HepG2 (cell line): ENCODE results near the gene SIK3. TPM values are rescaled to one million over a fixed set of nuclear protein-coding genes. Genes with fewer than 3 reads are reported as not detected.

Source experiments
- CENPX ChIP-seq: sonication (generic); formaldehyde crosslinking; IDR thresholded peaks from 2 replicates; pipeline ENCODE4 v1.9.0; 2021; ENCODE audit warnings: mild to moderate bottlenecking, missing genetic modification reagents, moderate library complexity
- IKZF4 ChIP-seq: sonication (generic); formaldehyde crosslinking; IDR thresholded peaks from 2 replicates; pipeline ENCODE4 v1.5.1; 2020; ENCODE audit warnings: borderline replicate concordance, mild to moderate bottlenecking, low read depth, missing genetic modification reagents; ENCODE audit errors: not compliant biosample characterization
- ZFP36L1 ChIP-seq: sonication (generic); formaldehyde crosslinking; IDR thresholded peaks from 2 replicates; pipeline ENCODE4 v1.8.0; 2022; ENCODE audit warnings: mild to moderate bottlenecking, missing genetic modification reagents, moderate library complexity
- ZNF143 ChIP-seq: sonication (generic); formaldehyde crosslinking; IDR thresholded peaks from 2 replicates; pipeline ENCODE4 v1.4.0; 2020; ENCODE audit warnings: missing genetic modification reagents
- ZNF235 ChIP-seq: sonication (generic); formaldehyde crosslinking; IDR thresholded peaks from 2 replicates; pipeline ENCODE4 v1.8.1; 2023; ENCODE audit warnings: mild to moderate bottlenecking, missing genetic modification reagents, borderline replicate concordance
- ZNF703 ChIP-seq: sonication (generic); formaldehyde crosslinking; IDR thresholded peaks from 2 replicates; pipeline ENCODE4 v1.5.1; 2020; ENCODE audit warnings: missing genetic modification reagents, mild to moderate bottlenecking, moderate library complexity, borderline replicate concordance
- polyA plus RNA-seq, 8 experiments: library from polyadenylated mRNA; depleted of rRNA in 3 of 8; stranded (reverse) in 7 of 8; unstranded in 1 of 8; fragments of >200 nt; fragmentation: Illumina TruSeq in 4 of 8; extraction: Trizol in 4 of 8; gene quantifications; 2 replicates each; pipeline versions ENCODE4 v1.2.1 to v1.2.3, GENCODE V29; 2011 to 2016; ENCODE audit warnings: low read depth in 4 of 8, missing spikeins in 1 of 8, mixed read lengths in 1 of 8; ENCODE audit not compliant: insufficient read depth in 1 of 8
- total RNA-seq, 5 experiments: library from RNA; depleted of rRNA; stranded (reverse); fragments of >200 nt; fragmentation: Illumina TruSeq; extraction: Trizol; gene quantifications; 2 replicates each; pipeline ENCODE4 v1.2.3, GENCODE V29; 2016; ENCODE audit warnings: low read depth in 1 of 5
- TF ChIP-seq, protein P1 (sequence below): sonication (generic); formaldehyde crosslinking; IDR thresholded peaks from 2 replicates; pipeline ENCODE4 v1.8.0; 2022; ENCODE audit warnings: mild to moderate bottlenecking, missing genetic modification reagents, borderline replicate concordance
- TF ChIP-seq, protein P2 (sequence below): sonication (generic); formaldehyde crosslinking; IDR thresholded peaks from one replicate; pipeline ENCODE4 v1.5.1; 2020; ENCODE audit warnings: mild to moderate bottlenecking, missing genetic modification reagents; ENCODE audit errors: not compliant biosample characterization
- TF ChIP-seq, protein P3 (sequence below): sonication (generic); formaldehyde crosslinking; IDR thresholded peaks from 2 replicates; pipeline ENCODE4 v1.4.0; 2020; ENCODE audit warnings: missing genetic modification reagents
- TF ChIP-seq, protein P4 (sequence below): sonication (generic); formaldehyde crosslinking; IDR thresholded peaks from 2 replicates; pipeline ENCODE4 v1.4.0; 2020; ENCODE audit warnings: missing genetic modification reagents

SIK3 gene
- total and polyA plus RNA-seq, 2 of the 13 experiments (the other 11 are each of a cell fraction or from before 2014, with no cell fraction given): 5.7 to 9.8 TPM

DNA sequence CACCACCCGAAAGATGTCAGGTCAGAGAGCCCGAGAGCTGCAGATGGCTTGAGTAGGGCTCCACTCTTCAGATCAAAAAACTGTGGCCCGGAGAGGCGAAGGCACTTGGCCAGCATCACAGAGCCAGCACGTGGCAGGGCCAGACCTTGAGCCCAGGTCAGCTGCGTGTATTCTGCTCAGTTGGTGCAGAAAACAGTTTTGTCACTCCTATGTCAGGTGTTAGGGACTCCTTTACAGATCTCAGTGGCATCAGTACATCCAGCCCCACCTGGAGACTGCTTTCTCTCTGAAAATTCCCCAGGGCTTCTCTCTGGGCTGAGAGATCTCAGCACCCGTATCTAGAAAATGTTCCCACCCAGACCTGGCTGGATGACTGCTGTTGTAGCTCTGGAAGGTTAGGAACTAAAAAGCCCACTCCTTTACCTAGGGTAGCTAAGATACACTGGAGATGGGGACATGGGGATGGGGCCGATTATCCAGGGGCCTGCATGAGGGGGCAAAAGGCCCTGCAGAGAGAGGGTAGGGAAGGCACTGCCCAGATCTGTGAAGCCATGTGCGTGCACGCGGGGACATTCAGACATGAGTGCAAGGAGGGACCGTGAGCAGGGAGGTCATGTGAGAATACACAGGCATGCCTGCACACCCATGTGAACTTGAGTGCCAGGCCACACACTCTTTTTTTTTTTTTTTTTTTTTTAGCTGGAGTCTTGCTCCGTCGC, 264.3 kb downstream of the SIK3 start (continued):
- TF ChIP-seq, protein P1, sequence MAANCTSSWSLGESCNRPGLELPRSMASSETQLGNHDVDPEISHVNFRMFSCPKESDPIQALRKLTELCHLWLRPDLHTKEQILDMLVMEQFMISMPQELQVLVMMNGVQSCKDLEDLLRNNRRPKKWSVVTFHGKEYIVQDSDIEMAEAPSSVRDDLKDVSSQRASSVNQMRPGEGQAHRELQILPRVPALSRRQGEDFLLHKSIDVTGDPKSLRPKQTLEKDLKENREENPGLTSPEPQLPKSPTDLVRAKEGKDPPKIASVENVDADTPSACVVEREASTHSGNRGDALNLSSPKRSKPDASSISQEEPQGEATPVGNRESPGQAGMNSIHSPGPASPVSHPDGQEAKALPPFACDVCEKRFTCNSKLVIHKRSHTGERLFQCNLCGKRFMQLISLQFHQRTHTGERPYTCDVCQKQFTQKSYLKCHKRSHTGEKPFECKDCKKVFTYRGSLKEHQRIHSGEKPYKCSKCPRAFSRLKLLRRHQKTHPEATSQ (CRISPR knock-in tag): peak; percentile 89; the same call in 1 of the 2 replicates
- TF ChIP-seq, protein P2, sequence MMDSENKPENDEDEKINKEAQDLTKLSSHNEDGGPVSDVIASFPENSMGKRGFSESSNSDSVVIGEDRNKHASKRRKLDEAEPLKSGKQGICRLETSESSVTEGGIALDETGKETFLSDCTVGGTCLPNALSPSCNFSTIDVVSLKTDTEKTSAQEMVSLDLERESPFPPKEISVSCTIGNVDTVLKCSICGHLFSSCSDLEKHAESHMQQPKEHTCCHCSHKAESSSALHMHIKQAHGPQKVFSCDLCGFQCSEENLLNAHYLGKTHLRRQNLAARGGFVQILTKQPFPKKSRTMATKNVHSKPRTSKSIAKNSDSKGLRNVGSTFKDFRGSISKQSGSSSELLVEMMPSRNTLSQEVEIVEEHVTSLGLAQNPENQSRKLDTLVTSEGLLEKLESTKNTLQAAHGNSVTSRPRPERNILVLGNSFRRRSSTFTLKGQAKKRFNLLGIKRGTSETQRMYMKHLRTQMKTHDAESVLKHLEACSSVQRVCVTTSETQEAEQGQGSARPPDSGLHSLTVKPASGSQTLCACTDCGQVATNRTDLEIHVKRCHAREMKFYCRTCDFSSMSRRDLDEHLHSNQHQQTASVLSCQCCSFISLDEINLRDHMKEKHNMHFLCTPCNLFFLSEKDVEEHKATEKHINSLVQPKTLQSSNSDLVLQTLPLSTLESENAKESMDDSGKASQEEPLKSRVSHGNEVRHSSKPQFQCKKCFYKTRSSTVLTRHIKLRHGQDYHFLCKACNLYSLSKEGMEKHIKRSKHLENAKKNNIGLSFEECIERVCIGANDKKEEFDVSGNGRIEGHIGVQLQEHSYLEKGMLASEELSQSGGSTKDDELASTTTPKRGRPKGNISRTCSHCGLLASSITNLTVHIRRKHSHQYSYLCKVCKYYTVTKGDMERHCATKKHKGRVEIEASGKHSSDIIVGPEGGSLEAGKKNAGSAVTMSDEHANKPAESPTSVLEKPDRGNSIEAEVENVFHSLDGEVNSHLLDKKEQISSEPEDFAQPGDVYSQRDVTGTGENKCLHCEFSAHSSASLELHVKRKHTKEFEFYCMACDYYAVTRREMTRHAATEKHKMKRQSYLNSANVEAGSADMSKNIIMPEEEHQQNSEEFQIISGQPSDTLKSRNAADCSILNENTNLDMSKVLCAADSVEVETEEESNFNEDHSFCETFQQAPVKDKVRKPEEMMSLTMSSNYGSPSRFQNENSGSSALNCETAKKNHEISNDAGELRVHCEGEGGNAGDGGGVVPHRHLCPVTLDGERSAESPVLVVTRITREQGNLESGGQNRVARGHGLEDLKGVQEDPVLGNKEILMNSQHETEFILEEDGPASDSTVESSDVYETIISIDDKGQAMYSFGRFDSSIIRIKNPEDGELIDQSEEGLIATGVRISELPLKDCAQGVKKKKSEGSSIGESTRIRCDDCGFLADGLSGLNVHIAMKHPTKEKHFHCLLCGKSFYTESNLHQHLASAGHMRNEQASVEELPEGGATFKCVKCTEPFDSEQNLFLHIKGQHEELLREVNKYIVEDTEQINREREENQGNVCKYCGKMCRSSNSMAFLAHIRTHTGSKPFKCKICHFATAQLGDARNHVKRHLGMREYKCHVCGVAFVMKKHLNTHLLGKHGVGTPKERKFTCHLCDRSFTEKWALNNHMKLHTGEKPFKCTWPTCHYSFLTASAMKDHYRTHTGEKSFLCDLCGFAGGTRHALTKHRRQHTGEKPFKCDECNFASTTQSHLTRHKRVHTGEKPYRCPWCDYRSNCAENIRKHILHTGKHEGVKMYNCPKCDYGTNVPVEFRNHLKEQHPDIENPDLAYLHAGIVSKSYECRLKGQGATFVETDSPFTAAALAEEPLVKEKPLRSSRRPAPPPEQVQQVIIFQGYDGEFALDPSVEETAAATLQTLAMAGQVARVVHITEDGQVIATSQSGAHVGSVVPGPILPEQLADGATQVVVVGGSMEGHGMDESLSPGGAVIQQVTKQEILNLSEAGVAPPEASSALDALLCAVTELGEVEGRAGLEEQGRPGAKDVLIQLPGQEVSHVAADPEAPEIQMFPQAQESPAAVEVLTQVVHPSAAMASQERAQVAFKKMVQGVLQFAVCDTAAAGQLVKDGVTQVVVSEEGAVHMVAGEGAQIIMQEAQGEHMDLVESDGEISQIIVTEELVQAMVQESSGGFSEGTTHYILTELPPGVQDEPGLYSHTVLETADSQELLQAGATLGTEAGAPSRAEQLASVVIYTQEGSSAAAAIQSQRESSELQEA (CRISPR knock-in tag): no peak
- TF ChIP-seq IKZF4 (CRISPR knock-in tag) (peak; percentile 49), ZNF235 (peak; percentile 21; the same call in 1 of the 2 replicates), ZNF703 (CRISPR knock-in tag) (0 out of 2 replicates have a peak, but pooled peaks have one; percentile 63), ZNF143 (CRISPR knock-in tag) (peak; percentile 10; the same call in 1 of the 2 replicates), ZFP36L1 (CRISPR knock-in tag) (no peak), CENPX (CRISPR knock-in tag) (no peak)
- TF ChIP-seq, protein P3, sequence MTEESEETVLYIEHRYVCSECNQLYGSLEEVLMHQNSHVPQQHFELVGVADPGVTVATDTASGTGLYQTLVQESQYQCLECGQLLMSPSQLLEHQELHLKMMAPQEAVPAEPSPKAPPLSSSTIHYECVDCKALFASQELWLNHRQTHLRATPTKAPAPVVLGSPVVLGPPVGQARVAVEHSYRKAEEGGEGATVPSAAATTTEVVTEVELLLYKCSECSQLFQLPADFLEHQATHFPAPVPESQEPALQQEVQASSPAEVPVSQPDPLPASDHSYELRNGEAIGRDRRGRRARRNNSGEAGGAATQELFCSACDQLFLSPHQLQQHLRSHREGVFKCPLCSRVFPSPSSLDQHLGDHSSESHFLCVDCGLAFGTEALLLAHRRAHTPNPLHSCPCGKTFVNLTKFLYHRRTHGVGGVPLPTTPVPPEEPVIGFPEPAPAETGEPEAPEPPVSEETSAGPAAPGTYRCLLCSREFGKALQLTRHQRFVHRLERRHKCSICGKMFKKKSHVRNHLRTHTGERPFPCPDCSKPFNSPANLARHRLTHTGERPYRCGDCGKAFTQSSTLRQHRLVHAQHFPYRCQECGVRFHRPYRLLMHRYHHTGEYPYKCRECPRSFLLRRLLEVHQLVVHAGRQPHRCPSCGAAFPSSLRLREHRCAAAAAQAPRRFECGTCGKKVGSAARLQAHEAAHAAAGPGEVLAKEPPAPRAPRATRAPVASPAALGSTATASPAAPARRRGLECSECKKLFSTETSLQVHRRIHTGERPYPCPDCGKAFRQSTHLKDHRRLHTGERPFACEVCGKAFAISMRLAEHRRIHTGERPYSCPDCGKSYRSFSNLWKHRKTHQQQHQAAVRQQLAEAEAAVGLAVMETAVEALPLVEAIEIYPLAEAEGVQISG: peak; percentile 84
- TF ChIP-seq, protein P4, sequence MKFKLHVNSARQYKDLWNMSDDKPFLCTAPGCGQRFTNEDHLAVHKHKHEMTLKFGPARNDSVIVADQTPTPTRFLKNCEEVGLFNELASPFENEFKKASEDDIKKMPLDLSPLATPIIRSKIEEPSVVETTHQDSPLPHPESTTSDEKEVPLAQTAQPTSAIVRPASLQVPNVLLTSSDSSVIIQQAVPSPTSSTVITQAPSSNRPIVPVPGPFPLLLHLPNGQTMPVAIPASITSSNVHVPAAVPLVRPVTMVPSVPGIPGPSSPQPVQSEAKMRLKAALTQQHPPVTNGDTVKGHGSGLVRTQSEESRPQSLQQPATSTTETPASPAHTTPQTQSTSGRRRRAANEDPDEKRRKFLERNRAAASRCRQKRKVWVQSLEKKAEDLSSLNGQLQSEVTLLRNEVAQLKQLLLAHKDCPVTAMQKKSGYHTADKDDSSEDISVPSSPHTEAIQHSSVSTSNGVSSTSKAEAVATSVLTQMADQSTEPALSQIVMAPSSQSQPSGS (CRISPR knock-in tag): peak; percentile 30; the same call in 1 of the 2 replicates
